CD4-positive, alpha-beta T cell treated with Interferon gamma for 1 hour (primary cell): ENCODE data around the gene MBOAT1.

Experiments used
- DNase-seq: peaks from one replicate; pipeline ENCODE4 v3.0.0-alpha.2; 2020

The MBOAT1 gene

GRCh38 chr6:20092071-20092566 lies 120.2 kb downstream of the MBOAT1 start:
- DNase-seq: no peak

GRCh38 chr6:20086992-20087391 lies 125.3 kb downstream of the MBOAT1 start:
- no peak for DNase-seq

- DNase-seq: no peak
Observed at GRCh38 chr6:20085817-20086216, 126.5 kb downstream of the MBOAT1 start.

- DNase-seq: no peak
Observed at GRCh38 chr6:20084411-20084810, 127.9 kb downstream of the MBOAT1 start.

GRCh38 chr6:20071998-20072397 lies 140.3 kb downstream of the MBOAT1 start:
- no peak for DNase-seq

- DNase-seq: no peak
Observed at GRCh38 chr6:20070047-20070446, 142.2 kb downstream of the MBOAT1 start.

- DNase-seq: no peak
Observed at GRCh38 chr6:20069021-20069522, 143.2 kb downstream of the MBOAT1 start.

GRCh38 chr6:20068421-20068988 lies 143.8 kb downstream of the MBOAT1 start:
- DNase-seq: no peak

GRCh38 chr6:20061952-20062351 lies 150.3 kb downstream of the MBOAT1 start:
- no peak for DNase-seq

GRCh38 chr6:20060252-20060651 lies 152.0 kb downstream of the MBOAT1 start:
- DNase-seq: no peak

- no peak for DNase-seq
Observed at GRCh38 chr6:20058912-20059311, 153.4 kb downstream of the MBOAT1 start.

- no peak for DNase-seq
Observed at GRCh38 chr6:20058121-20058905, 154.0 kb downstream of the MBOAT1 start.

- DNase-seq: no peak
Observed at GRCh38 chr6:20056350-20056992, 155.8 kb downstream of the MBOAT1 start.

- no peak for DNase-seq
Observed at GRCh38 chr6:20055916-20056315, 156.4 kb downstream of the MBOAT1 start.
